ENCODE measurements around the gene GPRIN3.
"Not testable (repeated sequence)": the region's sequence is repeated elsewhere in the genome, so short reads cannot be mapped to it uniquely, and the experiment has no call there.

The GPRIN3 gene

GRCh38 chr4:89216422-89216821 is 91.2 kb downstream of the GPRIN3 start:
- no peak for DNase-seq (ENCODE audit: low spot score)

- DNase-seq (ENCODE audit: low spot score) = no peak
Measured at GRCh38 chr4:89215736-89216135, 91.9 kb downstream of the GPRIN3 start.

GRCh38 chr4:89214308-89214707 is 93.3 kb downstream of the GPRIN3 start:
- no peak for DNase-seq (ENCODE audit: low spot score)

- DNase-seq (ENCODE audit: low spot score) = no peak
Measured at GRCh38 chr4:89213382-89213701, 94.3 kb downstream of the GPRIN3 start.

GRCh38 chr4:89212666-89213381 is 94.8 kb downstream of the GPRIN3 start:
- no peak for DNase-seq (ENCODE audit: low spot score)

GRCh38 chr4:89204624-89205023 is 103.0 kb downstream of the GPRIN3 start:
- DNase-seq (ENCODE audit: low spot score) = no peak

GRCh38 chr4:89203902-89204301 is 103.7 kb downstream of the GPRIN3 start:
- no peak for DNase-seq (ENCODE audit: low spot score)

GRCh38 chr4:89199394-89199793 is 108.2 kb downstream of the GPRIN3 start:
- DNase-seq (ENCODE audit: low spot score) = not testable (repeated sequence)

- DNase-seq (ENCODE audit: low spot score) = no peak
Measured at GRCh38 chr4:89197920-89198319, 109.7 kb downstream of the GPRIN3 start.

- no peak for DNase-seq (ENCODE audit: low spot score)
Measured at GRCh38 chr4:89196745-89197144, 110.9 kb downstream of the GPRIN3 start.

- DNase-seq (ENCODE audit: low spot score) = no peak
Measured at GRCh38 chr4:89196056-89196674, 111.4 kb downstream of the GPRIN3 start.

- DNase-seq (ENCODE audit: low spot score) = no peak
Measured at GRCh38 chr4:89193843-89194242, 113.8 kb downstream of the GPRIN3 start.

Measured in HuH-7.5 (cell line).